ENCODE measurements around the gene DLGAP1.

DNA sequence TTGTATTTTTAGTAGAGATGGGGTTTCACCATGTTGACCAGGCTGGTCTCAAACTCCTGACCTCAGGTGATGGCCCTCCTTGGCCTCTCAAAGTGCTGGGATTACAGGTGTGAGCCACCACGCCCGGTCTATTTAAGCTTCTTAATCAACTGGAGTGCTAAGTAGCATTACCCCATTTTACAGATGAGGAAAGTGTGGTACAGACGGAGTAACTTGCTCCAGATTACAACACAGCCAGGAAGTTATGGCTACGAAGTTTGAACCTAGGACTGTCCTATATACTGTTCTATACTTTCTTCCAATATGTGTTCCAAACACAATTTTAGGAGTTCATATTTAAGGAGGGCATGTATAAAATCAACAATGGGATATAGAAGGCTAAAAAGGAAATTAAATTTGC is 807.5 kb downstream of the DLGAP1 start:
- TF ChIP-seq, protein P1, sequence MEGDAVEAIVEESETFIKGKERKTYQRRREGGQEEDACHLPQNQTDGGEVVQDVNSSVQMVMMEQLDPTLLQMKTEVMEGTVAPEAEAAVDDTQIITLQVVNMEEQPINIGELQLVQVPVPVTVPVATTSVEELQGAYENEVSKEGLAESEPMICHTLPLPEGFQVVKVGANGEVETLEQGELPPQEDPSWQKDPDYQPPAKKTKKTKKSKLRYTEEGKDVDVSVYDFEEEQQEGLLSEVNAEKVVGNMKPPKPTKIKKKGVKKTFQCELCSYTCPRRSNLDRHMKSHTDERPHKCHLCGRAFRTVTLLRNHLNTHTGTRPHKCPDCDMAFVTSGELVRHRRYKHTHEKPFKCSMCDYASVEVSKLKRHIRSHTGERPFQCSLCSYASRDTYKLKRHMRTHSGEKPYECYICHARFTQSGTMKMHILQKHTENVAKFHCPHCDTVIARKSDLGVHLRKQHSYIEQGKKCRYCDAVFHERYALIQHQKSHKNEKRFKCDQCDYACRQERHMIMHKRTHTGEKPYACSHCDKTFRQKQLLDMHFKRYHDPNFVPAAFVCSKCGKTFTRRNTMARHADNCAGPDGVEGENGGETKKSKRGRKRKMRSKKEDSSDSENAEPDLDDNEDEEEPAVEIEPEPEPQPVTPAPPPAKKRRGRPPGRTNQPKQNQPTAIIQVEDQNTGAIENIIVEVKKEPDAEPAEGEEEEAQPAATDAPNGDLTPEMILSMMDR (IDR thresholded peaks at IDR 0.05; ENCODE audit: insufficient read depth, low read length, poor library complexity, severe bottlenecking), result no peak
- TF ChIP-seq EZH2phosphoT487 (conservative IDR thresholded peaks at IDR 0.05; ENCODE audit: low read length), result no peak
